Stimulated activated CD4-positive, alpha-beta T cell treated with anti-CD3 and anti-CD28 coated beads, Interleukin-4, amount 100 ng/mL, for 4 hours (primary cell): ENCODE data around the gene LIN37.
"Not testable (repeated sequence)": the region's sequence is repeated elsewhere in the genome, so short reads cannot be mapped to it uniquely, and the experiment has no call there.

ENCODE experiments used
- DNase-seq, 2 experiments: peaks; one replicate each; pipeline ENCODE4 v3.0.0-alpha.2; 2020

The LIN37 gene

DNA sequence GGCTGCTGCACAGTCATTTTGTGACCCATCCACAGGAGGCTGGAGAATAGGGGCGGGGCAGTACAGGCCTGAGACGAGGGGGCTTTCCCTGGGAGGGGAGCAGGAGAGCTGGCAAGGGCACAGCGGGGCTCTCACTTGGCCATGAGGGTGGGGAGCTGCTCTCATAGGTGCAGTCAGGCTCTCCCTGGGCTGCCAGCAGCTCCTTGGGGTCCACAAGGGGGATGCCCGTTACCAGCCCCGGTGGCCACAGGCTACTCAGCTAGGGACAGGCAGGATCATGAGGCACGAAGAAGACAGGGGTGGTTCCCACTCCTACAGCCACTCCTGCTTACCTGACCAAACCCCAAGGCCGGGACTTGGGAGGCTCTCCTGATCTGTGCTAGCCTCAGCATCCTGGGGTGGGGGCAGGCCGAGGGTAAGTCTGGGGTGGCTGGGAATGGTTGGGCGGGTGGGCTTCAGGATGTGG, 43.5 kb downstream of the LIN37 start:
- DNase-seq: no peak

DNA sequence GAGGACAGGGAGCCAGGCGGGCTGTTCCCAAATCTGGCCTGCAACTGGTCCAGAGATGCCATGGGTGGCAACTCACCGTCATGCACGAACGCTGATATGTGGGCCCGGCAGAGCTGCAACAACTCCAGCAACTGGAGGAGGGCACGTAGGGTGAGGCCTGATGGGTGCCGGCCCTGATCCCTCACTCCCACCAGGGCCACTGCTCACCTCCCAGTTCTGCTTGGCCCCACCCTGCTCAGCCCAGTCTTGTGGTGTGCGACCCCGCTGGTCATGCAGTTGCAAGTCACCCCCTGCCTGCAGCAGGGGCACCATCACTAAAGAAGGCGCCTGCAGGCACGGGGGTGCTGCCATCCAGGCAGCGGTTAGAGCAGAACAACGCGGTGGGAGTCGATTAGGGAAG, 43.9 kb downstream of the LIN37 start:
- DNase-seq: no peak

DNA sequence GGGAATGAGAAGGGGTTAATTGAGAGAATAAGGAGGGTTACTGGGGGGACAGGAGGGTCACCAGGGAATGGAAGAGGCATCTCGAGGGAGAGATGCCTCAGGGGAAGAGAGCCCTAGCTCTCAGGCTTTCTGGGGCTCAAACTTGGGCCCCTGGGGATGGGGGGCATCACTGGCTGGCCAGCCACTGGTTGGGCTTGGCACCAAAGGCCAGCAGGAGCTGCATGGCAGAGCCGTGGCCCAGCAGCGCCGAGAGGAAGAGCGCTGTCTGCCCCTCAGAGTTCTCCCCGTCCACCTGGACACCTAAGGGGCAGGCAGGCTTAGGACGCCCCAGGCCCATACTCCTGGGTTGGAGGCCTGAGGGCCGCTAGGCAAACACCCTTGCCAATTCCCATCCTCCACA, 44.5 kb downstream of the LIN37 start:
- DNase-seq: no peak

DNA sequence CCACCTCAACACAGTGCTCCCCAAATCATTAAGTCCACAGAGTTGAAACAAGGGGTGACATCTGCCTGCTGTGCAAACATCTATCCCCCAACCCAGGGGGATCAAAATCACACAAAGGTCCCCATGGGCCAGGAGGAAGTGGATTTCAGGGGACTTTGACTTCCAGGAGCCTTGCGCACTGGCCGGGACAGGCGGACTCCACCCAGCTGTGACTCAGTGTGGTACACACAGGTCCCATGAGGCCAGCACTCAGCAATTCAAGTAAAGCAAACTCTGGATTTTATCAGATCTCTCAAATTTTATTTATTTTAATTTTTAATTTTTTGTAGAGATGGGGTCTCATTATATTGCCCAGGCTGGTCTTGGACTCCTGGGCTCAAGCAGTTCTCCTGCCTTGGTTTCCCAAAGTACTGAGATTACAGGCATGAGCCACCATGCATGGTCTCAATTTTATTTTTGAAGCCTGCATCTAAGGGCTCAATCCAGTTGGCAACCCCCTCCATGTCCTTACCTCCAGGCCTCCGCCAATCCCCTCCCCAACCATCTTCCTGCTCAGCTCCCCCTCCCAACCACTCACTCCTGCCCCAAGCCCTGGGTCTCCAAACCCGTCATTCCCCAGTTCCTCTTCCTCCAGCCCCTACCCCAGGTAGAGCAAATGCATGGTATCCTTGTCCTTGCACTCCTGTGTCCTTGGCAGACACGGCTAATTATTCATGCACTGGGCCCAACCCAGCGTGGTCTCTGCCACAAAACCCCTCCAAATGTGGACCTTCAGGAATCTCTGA, 45.2 kb downstream of the LIN37 start:
- no peak for DNase-seq

DNA sequence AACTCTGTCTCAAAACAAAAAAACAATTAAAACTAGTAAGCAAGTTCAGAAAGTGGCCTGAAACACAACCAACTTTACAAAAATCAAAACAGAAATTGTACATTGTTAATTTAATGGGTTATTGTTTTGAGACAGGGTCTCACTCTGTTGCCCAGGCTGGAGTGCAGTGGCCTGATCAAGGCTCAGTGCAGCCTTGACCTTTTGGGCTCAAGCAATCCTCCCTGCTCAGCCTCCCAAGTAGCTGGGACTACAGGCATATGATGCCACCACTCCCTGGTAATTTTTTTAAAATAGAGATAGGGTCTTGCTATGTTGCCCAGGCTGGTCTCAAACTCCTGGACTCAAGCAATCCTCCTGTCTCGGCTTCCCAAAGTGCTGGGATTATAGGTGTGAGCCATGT, 47.2 kb downstream of the LIN37 start:
- not testable (repeated sequence) for DNase-seq

DNA sequence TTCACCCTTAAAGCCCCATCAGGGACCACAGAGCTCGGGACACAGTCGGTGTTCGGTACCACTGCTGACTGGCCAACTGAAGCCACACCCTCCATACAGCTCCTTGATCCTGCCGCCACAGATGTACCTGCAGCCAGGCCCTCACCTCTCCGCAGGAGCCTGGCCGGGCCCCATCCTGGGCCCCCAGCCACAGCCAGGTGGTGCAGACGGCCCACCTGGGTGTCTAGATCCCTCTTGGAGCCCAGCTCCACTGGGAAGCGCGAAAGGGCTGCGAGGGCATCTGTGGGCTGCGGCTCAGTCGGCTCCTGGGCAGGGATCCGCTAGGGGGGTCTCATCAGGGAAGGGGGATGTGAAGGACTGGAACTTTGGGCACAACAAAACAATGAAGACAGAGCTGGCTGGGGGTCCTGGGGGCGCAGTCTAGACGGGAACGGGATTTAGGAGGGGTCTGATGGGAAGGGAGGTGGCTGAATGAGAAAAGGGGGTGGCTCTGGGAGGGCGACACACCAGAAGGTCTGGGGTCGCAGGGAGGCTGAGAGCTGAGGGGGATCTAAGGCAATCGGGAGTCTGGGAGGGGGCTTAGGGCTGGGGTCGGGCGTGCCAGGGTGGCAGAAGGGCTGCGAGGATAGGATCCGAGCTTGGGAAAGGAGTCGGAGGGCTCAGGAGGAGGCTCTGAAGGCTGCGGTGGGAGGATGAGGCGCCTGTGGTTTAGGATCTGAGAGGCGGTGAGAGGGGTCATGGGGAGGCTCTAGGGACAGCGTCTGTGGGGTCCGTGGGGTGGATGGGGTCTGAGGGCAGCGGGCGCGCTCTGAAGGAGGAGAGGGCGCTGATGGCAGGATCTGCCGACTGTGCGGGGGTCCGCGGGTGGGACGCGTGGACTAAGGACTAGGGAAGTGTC, 48.5 kb downstream of the LIN37 start:
- DNase-seq: no peak

DNA sequence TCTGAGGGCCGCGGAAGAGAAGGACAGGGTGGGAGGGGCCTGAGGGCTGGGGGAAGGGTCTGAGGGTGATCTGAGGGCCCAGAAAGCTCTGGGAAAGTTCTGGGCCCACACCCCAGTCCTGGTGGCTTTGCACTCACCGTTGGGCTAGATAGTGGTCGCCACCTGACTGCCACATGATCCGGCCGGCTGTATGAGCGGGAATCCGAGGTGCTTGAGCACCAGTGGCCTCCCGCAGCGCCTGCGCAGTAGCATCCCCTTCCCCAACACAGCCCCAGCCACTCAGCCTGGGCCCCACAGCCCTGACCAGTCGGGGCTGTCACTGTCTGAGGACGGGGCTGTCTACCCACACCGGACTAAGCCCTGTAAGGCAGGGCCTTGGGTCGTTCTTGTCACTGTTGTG, 49.3 kb downstream of the LIN37 start:
- peak in 1 of 2 experiments; percentile 9 for DNase-seq

DNA sequence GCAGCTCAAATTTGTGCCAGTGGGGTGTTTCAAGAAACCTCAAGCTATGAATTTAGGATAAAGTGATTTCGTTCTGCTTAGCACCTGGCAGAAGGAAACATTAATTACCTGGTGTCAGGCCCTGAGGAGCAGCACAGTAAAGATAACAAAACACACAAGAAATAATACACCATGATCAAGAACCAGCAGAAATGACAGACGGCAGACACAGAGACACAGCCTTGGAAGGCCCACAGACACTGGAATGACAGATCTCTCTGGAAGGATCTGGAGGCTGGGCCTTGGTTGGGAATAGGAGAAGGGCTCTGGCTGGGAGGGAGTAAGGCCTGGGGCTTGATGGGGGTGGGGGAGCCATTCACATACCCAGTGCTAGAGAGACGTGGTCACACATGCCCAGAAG, 53.5 kb downstream of the LIN37 start:
- no peak for DNase-seq
